Activated T-helper 17 cell treated with anti-CD3 and anti-CD28 coated beads, Interleukin-2, amount 50 U/mL, for 72 hours (primary cell): ENCODE results near the gene TRABD2A. TPM values are rescaled to one million over a fixed set of nuclear protein-coding genes. Genes with fewer than 3 reads are reported as not detected.

Experiments
- ATAC-seq: fragments of 150-1000 bp; cut with Tn5 transposase; replicated peaks from 2 replicates; pipeline ENCODE4 v1.10.0; 2021; ENCODE audit warnings: mild to moderate bottlenecking, moderate library complexity
- H3K27ac Mint-ChIP-seq: one replicate; pipeline ENCODE4 v1.8.0; 2022; ENCODE audit warnings: mixed read lengths
- H3K27me3 Mint-ChIP-seq: one replicate; pipeline ENCODE4 v1.8.0; 2022; ENCODE audit warnings: mixed read lengths
- H3K36me3 Mint-ChIP-seq: one replicate; pipeline ENCODE4 v1.8.0; 2022; ENCODE audit warnings: low read depth, mild to moderate bottlenecking, mixed read lengths
- H3K4me1 Mint-ChIP-seq: one replicate; pipeline ENCODE4 v1.8.0; 2022; ENCODE audit warnings: mixed read lengths
- H3K4me3 Mint-ChIP-seq: one replicate; pipeline ENCODE4 v1.8.0; 2022; ENCODE audit warnings: mild to moderate bottlenecking, mixed read lengths
- H3K9me3 Mint-ChIP-seq: one replicate; pipeline ENCODE4 v1.8.0; 2022; ENCODE audit warnings: mixed read lengths
- total RNA-seq, 2 donors: library from RNA; stranded (reverse); gene quantifications; one replicate each; pipeline ENCODE4 v1.2.3, GENCODE V29; 2022

TRABD2A gene
- total RNA-seq, 2 donors from 2014 or later, result 28.6 to 32.3 TPM

DNA sequence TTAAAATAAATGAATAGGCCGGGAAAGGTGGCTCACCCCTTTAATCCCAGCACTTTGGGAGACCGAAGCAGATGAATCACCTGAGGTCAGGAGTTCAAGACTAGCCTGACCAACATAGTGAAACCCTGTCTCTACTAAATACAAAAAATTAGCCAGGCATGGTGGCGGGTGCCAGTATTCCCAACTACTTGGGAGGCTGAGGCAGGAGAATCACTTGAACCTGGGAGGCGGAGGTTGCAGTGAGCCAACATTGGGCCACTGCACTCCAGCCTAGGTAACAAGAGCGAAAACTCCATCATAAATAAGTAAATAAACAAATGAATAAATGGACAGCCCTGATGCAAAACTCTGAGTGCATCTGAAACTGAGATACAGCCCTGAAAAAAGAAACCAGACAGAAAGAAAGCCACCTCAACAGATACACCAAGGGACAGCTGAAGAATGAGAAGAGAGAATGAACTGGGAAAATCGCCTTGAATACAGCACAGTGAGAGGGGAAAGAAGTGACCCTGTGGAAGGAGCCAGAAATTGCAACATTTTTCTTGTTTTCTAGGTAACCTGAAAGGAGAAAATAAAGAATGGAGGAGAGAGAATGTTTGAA is 64.4 kb downstream of the TRABD2A start:
- Mint-ChIP-seq H3K4me1 (peaks cover 23% of the 10 kb centered on the region), H3K36me3 (peaks cover 4% of the 10 kb centered on the region), H3K27me3 (no peaks in the 10 kb centered on the region), H3K9me3 (no peaks in the 10 kb centered on the region), H3K27ac (peak overlapping the region; percentile 91), H3K4me3 (peak overlapping the region; percentile 62)
- ATAC-seq, result peak; percentile 65

DNA sequence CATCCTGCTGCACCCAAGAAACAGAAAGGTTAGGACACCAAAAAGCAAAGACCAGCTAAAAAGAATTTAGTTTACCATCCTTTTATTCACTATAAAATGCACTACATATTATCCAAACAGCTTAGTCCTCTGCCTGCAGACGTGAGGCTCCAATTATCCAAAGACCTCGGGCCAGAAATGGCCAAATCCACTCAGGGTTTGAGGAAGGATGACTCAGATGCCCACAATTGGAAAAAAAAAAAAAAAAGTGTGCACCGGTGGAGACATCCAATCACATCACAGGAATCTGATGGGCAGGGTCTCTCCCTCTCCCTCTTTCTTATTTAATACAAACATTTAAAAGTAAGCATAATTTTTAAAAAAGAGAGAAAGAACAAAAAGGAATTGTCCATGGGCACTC is 65.7 kb downstream of the TRABD2A start:
- Mint-ChIP-seq H3K36me3 (peaks cover 4% of the 10 kb centered on the region), H3K9me3 (peaks cover 1% of the 10 kb centered on the region), H3K4me3 (no peak overlapping the region), H3K4me1 (peaks cover 32% of the 10 kb centered on the region), H3K27ac (no peak overlapping the region), H3K27me3 (no peaks in the 10 kb centered on the region)
- no peak for ATAC-seq

DNA sequence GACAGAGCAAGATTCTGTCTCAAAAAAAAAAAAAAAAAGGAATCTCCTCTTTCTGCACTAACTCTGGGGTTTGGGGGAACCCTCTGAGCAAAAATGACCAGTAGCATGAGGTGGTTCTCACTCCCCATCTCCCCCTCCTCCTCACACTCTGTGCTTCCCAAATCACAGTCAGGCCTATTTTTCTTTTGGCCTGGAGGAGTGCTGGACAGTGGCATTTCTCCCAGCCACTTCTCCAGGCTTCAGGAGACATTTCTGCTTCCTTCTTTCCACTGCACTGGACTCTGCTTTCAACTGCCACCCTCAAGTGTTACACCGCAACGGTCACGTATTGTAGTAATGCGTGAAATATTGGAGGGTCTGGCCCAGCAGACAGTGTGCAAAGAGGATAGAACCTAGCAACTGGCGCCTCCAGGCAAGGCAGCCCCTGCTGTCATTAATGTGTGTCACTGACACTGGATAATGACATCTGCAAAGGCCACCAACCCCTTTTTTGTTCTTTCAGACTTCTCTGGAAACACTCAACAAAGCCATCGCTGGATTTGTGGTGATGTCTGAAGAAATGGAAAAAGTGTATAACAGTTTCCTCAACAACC is 68.9 kb downstream of the TRABD2A start:
- ATAC-seq, result no peak
- no peak overlapping the region for H3K4me3 Mint-ChIP-seq
- H3K27ac Mint-ChIP-seq, result no peak overlapping the region
- H3K4me1 Mint-ChIP-seq, result peaks cover 20% of the 10 kb centered on the region
- peaks cover 4% of the 10 kb centered on the region for H3K36me3 Mint-ChIP-seq
- no peaks in the 10 kb centered on the region for H3K27me3 Mint-ChIP-seq
- peaks cover 3% of the 10 kb centered on the region for H3K9me3 Mint-ChIP-seq

DNA sequence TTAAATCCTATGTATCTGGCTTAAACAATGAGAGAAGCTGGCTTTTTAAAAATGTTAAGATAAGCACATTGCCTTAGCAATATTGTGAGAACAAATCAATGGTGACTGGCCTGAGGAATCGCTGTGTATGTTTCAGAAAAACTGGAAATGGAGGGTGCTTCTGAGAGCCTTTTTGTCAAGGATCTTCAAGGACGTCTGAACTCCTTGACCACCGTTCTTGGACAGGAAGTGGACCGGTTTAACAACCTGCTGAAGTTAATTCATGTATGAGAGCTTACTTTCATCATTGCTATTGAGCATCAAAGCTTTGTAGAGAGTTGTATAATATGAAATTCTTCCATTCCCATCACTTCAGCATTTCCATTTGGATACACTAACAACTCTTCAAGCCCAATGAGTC is 72.6 kb downstream of the TRABD2A start:
- Mint-ChIP-seq H3K4me1 (peaks cover 8% of the 10 kb centered on the region), H3K36me3 (no peaks in the 10 kb centered on the region), H3K27me3 (no peaks in the 10 kb centered on the region), H3K27ac (no peak overlapping the region), H3K4me3 (no peak overlapping the region), H3K9me3 (peaks cover 3% of the 10 kb centered on the region)
- no peak for ATAC-seq

DNA sequence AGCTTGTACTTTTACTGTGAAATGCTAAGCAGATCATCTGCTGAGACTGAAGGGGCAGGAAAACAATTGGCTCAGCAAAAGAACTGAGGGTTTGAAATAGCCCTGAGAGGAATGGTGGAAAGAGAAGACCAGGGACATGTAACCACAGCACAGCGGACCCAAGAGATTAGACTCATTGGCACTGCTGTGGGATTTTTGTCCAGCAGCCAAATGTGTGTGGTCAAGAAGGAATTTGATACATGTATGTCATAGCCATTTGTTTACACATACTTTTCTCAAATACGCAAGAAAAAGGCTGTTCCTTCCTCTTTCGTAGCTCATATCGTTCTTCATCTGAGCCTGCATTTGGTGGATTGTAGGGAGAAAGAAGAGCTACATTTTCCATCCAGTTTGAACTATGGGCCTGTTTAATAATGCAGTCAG is 73.8 kb downstream of the TRABD2A start:
- peaks cover 3% of the 10 kb centered on the region for H3K9me3 Mint-ChIP-seq
- H3K27me3 Mint-ChIP-seq, result no peaks in the 10 kb centered on the region
- peaks cover 14% of the 10 kb centered on the region for H3K4me1 Mint-ChIP-seq
- no peak overlapping the region for H3K4me3 Mint-ChIP-seq
- no peaks in the 10 kb centered on the region for H3K36me3 Mint-ChIP-seq
- ATAC-seq, result no peak
- H3K27ac Mint-ChIP-seq, result no peak overlapping the region

DNA sequence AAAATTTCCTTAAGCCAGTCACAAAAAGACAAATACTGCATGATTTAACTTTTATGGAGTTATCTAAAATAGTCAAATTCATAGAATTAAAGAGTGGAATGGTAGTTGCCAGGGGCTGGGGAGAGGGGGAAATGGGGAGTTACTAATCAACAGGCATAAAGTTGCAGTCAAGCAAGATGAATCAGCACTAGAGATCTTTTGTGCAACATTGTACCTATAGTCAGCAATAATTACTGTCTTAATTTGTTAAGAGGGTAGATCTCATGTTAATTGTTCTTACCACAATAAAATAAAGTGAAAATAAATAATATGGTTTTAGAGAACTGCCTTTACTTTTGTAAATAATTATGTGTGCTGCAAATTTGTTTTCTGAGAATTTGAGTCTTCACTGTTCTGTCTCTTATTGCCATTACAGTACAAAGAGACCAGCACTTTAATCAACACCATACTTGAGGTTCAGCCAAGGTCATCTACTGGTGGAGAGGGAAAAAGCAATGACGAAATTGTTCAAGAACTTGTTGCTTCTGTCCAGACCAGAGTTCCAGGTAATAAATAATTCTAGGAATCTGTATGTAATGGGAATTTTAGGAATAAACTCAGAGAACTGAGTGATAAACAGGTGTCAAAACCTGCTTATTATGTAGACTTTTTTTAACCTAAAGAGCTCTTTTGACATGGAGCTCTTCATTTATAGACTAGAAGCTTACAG is 75.5 kb downstream of the TRABD2A start:
- peaks cover 9% of the 10 kb centered on the region for H3K4me1 Mint-ChIP-seq
- H3K9me3 Mint-ChIP-seq, result peaks cover 3% of the 10 kb centered on the region
- no peaks in the 10 kb centered on the region for H3K27me3 Mint-ChIP-seq
- no peak overlapping the region for H3K27ac Mint-ChIP-seq
- no peak overlapping the region for H3K4me3 Mint-ChIP-seq
- no peak for ATAC-seq
- no peaks in the 10 kb centered on the region for H3K36me3 Mint-ChIP-seq

DNA sequence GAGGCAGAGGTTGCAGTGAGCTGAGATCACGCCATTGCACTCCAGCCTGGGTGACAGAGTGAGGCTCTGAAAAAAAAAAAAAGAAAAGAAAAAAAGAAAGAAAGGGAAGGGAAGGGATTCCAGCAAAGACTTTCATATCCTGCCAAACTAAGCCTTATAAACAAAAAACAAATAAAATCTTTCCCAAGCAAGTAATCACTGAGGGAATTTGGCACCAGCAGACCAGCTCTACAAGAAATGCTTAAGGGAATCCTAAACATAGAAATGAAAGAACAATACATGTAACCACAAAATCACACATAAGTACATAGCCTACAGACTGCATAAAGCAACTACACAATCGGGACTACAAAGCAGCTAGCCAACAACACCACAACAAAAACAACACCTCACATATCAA is 79.1 kb downstream of the TRABD2A start:
- Mint-ChIP-seq H3K9me3 (no peaks in the 10 kb centered on the region), H3K27ac (no peak overlapping the region), H3K4me3 (no peak overlapping the region), H3K4me1 (peaks cover 16% of the 10 kb centered on the region), H3K36me3 (no peaks in the 10 kb centered on the region), H3K27me3 (no peaks in the 10 kb centered on the region)
- no peak for ATAC-seq

DNA sequence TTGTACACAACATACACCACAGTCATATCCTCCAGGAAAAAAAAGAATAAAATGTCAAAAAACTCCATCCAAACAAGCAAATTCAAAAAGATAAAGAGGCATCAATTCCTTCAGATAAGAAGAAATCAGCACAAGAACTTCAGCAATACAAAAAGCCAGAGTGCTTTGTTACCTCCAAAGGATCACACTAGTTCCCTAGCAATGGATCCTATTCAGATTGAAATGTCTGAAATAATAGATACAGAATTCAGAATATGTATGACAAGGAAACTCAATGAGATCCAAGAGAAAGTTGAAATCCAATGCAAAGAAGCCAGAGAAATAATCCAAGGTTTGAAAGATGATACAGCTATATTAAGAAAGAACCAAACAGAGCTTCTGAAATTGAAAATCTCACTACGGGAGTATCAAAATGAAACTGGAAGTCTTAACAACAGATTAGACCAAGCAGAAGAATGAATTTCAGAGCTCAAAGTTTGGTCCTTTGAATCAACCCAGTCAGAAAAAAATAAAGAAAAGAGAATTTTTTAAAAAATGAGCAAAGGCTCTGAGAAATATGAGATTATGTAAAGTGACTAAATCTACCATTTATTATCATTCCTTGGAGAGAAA is 80.6 kb downstream of the TRABD2A start:
- no peaks in the 10 kb centered on the region for H3K36me3 Mint-ChIP-seq
- ATAC-seq, result peak; percentile 55
- peak overlapping the region; percentile 59 for H3K4me3 Mint-ChIP-seq
- no peaks in the 10 kb centered on the region for H3K27me3 Mint-ChIP-seq
- H3K27ac Mint-ChIP-seq, result peak overlapping the region; percentile 25
- H3K4me1 Mint-ChIP-seq, result peaks cover 16% of the 10 kb centered on the region
- H3K9me3 Mint-ChIP-seq, result no peaks in the 10 kb centered on the region

DNA sequence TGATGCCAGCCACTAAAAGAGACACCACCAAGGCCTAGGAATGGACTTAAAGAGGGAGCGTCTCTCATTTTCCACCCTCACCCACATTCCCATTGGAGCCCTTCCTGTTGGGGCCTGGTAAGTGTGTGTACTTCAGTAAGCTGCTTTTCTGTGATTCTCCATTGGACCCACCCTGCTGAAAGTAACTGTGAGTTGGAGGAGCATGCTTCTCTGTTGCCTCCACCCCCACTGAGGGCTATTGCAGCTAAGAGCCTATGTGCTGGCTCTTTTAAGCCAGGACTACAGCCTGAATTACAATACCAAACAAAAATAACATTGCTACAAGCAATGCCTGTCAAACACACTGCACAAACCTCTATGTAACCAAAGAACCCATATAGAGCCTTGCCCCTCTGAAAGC is 81.1 kb downstream of the TRABD2A start:
- Mint-ChIP-seq H3K4me3 (peak overlapping the region; percentile 59), H3K4me1 (peaks cover 16% of the 10 kb centered on the region), H3K9me3 (no peaks in the 10 kb centered on the region), H3K36me3 (no peaks in the 10 kb centered on the region), H3K27me3 (no peaks in the 10 kb centered on the region), H3K27ac (peak overlapping the region; percentile 25)
- no peak for ATAC-seq

DNA sequence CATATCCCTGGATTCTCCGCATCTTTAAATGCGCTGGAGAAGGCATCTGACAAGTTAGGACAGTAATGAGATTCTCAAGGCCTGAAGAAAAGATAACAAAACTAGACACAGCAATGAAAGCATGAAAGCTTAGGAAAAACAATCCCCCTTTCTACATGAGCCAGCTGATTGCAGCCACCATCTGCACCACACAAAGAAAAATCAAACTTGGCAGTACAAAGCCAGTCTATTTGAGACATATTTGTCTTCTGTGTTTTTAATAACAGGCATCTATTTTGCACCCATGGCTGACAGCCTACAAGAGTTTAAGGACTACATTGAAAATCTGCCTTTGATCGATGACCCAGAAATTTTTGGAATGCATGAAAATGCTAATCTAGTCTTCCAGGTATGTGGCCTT is 83.6 kb downstream of the TRABD2A start:
- no peaks in the 10 kb centered on the region for H3K9me3 Mint-ChIP-seq
- ATAC-seq, result no peak
- no peaks in the 10 kb centered on the region for H3K36me3 Mint-ChIP-seq
- H3K4me3 Mint-ChIP-seq, result no peak overlapping the region
- H3K27me3 Mint-ChIP-seq, result no peaks in the 10 kb centered on the region
- H3K4me1 Mint-ChIP-seq, result peaks cover 11% of the 10 kb centered on the region
- H3K27ac Mint-ChIP-seq, result no peak overlapping the region

DNA sequence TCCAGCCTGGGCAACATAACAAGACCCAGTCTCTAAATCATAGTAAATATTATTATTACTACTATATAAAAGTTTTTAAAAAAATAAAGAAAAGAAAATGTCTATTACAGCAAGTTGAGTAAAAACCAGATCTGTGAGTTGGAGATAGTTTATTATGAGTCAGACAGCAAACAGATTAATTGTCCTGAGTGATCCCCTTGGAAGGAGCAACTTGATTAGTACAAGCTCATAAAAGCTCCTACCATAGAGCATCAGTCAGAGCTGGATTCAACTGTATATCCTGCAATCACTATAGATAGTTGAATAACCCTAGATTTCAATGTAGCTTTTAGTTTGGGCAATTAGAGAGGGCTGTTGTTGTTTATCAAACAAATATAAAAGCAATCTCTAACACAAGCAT is 84.1 kb downstream of the TRABD2A start:
- Mint-ChIP-seq H3K27ac (no peak overlapping the region), H3K4me3 (no peak overlapping the region), H3K36me3 (no peaks in the 10 kb centered on the region), H3K9me3 (no peaks in the 10 kb centered on the region), H3K27me3 (no peaks in the 10 kb centered on the region), H3K4me1 (peaks cover 11% of the 10 kb centered on the region)
- ATAC-seq, result no peak

DNA sequence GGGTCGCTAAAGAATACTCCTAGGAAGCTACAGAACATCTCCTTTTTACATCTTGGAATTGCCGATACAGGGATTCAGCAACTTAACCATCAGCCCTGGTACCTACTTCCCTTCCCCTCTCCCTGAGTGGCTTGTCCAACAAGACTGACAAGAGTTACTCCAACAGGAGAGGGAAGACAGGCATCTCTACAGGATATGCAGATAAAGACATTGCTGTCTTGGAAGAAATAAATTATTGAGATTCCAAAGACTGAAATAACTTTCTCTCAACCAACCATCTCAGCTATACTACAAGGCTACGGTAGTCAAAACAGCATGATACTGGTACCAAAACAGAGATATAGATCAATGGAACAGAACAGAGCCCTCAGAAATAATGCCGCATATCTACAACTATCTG is 87.2 kb downstream of the TRABD2A start:
- H3K36me3 Mint-ChIP-seq, result no peaks in the 10 kb centered on the region
- no peak for ATAC-seq
- no peak overlapping the region for H3K27ac Mint-ChIP-seq
- H3K9me3 Mint-ChIP-seq, result no peaks in the 10 kb centered on the region
- no peaks in the 10 kb centered on the region for H3K27me3 Mint-ChIP-seq
- no peaks in the 10 kb centered on the region for H3K4me1 Mint-ChIP-seq
- H3K4me3 Mint-ChIP-seq, result no peak overlapping the region

DNA sequence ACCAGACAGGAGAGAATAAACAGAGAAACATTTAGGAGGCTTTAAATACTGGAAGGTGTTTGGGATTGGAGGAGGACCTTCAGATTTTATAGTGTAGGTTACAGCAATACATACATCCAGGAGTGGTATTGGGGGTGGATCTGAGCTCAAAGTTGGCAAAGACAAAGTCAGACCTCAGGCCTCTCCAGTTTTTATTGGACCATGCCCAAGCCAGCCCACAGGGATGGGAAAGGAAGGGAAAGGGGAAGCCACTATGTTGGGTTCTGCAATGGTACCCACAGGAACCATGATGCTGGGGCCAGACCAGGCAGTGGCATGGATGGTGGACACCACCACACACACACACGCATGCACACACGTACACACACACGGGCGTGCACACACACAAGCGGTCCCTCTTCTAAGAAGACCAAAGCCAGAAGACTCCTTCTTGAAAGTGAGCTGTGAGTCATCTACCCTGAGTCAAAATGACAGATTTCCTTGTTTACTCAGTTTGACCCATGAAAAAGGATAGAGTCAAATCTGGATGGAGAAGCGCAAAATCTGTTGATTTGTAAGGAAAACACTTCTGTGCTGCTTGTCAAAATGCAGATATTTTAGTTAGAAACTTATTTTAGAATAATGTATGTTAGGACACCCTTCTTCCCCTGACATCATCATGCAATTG is 87.9 kb downstream of the TRABD2A start:
- ATAC-seq, result peak; percentile 55

DNA sequence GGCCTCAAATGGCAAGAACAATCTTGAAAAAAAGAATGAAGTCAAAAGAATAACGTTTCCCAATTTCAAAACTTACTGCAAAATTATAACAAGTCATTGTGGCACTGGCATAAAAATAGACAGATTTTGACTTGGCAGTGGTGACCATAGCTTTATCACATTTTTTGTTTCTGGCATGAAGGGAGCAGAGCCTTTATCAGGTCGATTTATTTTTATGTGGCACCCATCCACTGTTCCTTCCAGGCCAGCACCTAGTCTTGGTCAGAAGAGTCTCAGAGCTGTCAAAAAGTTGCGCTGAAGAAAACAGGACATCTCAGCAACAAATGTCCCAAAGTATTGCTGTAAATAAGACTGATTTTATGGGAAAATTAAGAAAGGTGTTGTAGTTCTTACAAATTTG is 92.4 kb downstream of the TRABD2A start:
- no peak overlapping the region for H3K27ac Mint-ChIP-seq
- H3K4me3 Mint-ChIP-seq, result no peak overlapping the region
- H3K27me3 Mint-ChIP-seq, result no peaks in the 10 kb centered on the region
- no peak for ATAC-seq
- H3K9me3 Mint-ChIP-seq, result peaks cover 3% of the 10 kb centered on the region
- H3K4me1 Mint-ChIP-seq, result peaks cover 6% of the 10 kb centered on the region
- H3K36me3 Mint-ChIP-seq, result no peaks in the 10 kb centered on the region

More for the DNA sequence above, 87.9 kb downstream of the TRABD2A start:
- H3K36me3 Mint-ChIP-seq, result no peaks in the 10 kb centered on the region
- H3K4me1 Mint-ChIP-seq, result no peaks in the 10 kb centered on the region
- H3K9me3 Mint-ChIP-seq, result no peaks in the 10 kb centered on the region
- H3K27ac Mint-ChIP-seq, result no peak overlapping the region
- H3K4me3 Mint-ChIP-seq, result no peak overlapping the region
- no peaks in the 10 kb centered on the region for H3K27me3 Mint-ChIP-seq
